GM12878 (cell line): Measurements from ENCODE around the gene GPRC5C. TPM values are rescaled to one million over a fixed set of nuclear protein-coding genes. Genes with fewer than 3 reads are reported as not detected.

ENCODE experiments used
- ATAC-seq: fragments of 200-7000 bp; cut with Tn5 transposase; 3 replicates; pipeline ENCODE4 v1.9.1; 2020; ENCODE audit warnings: mild to moderate bottlenecking, moderate library complexity
- BruUV-seq: library from RNA; stranded (reverse); fragments of 400-500 nt; replicated peaks from 2 replicates; lab custom pipeline; 2021; lab: Mats Ljungman, UMichigan
- CTCF ChIA-PET: fragments of 300-600 bp; sonication (Branson Sonifier 250); formaldehyde crosslinking; extraction: SDS; loops from one replicate; lab custom pipeline; 2021; ENCODE audit warnings: inconsistent platforms; lab: Yijun Ruan, JAX
- POLR2A ChIA-PET: fragments of 350-600 bp; formaldehyde crosslinking; extraction: SDS; loops from one replicate; lab custom pipeline; 2021; ENCODE audit warnings: inconsistent platforms; lab: Charles Lee
- RAD21 ChIA-PET: fragments of 300-600 bp; sonication (Branson Sonifier 250); formaldehyde crosslinking; loops from one replicate; lab custom pipeline; 2023; ENCODE audit warnings: antibody characterized with exemption; ENCODE audit not compliant: unreplicated experiment; lab: Charles Lee
- SMC1A ChIA-PET: fragments of 300-600 bp; sonication (Branson Sonifier 250); formaldehyde crosslinking; loops from one replicate; lab custom pipeline; 2023; ENCODE audit not compliant: unreplicated experiment, uncharacterized antibody; lab: Charles Lee
- DNase-seq: peaks from one replicate; pipeline ENCODE4 v3.0.0-alpha.2; 2011; ENCODE audit warnings: low read depth, low spot score
- FAIRE-seq: peaks from 3 replicates; lab custom pipeline; 2011; peaks lifted over from hg19 to GRCh38; lab: Jason Lieb, UNC
- H2AFZ ChIP-seq: 2 replicates; pipeline ENCODE4 v1.6.0; 2011; ENCODE audit warnings: low read depth, low read length, control low read depth; ENCODE audit not compliant: control insufficient read depth
- H3K27ac ChIP-seq: 2 replicates; pipeline ENCODE4 v1.5.1; 2011; ENCODE audit warnings: control low read depth; ENCODE audit not compliant: control insufficient read depth, insufficient read depth
- H3K27me3 ChIP-seq, 2 experiments: replicated peaks in 1 of 2; 2 replicates each; pipeline versions ENCODE4 v1.6.0 to v1.6.1; 2011; ENCODE audit warnings: low read length in 1 of 2; ENCODE audit not compliant: control insufficient read depth in 2 of 2, insufficient read depth in 2 of 2
- H3K36me3 ChIP-seq, 2 experiments: 2 replicates each; pipeline ENCODE4 v1.5.1; 2011; ENCODE audit warnings: low read length in 1 of 2; ENCODE audit not compliant: control insufficient read depth in 2 of 2, insufficient read depth in 2 of 2
- H3K4me1 ChIP-seq: 2 replicates; pipeline ENCODE4 v1.6.1; 2011; ENCODE audit warnings: mild to moderate bottlenecking, low read length, moderate library complexity, mixed read lengths; ENCODE audit not compliant: control insufficient read depth, insufficient read depth
- H3K4me2 ChIP-seq: 2 replicates; pipeline ENCODE4 v1.6.0; 2011; ENCODE audit warnings: control low read depth; ENCODE audit not compliant: control insufficient read depth, insufficient read depth
- H3K4me3 ChIP-seq: fragments of 200-600 bp; sonication (generic); 2 replicates; pipeline ENCODE4 v1.5.1; 2016
- H3K79me2 ChIP-seq: 2 replicates; pipeline ENCODE4 v1.6.0; 2011; ENCODE audit warnings: low read length; ENCODE audit not compliant: control insufficient read depth, insufficient read depth
- H3K9ac ChIP-seq: 2 replicates; pipeline ENCODE4 v1.8.0; 2011; ENCODE audit warnings: low read length, control low read depth, mixed read lengths; ENCODE audit not compliant: control insufficient read depth, insufficient read depth
- H3K9me3 ChIP-seq: replicated peaks from 3 replicates; pipeline ENCODE4 v1.5.1; 2011; ENCODE audit warnings: mild to moderate bottlenecking, low read length; ENCODE audit not compliant: control insufficient read depth, insufficient read depth
- H4K20me1 ChIP-seq: 2 replicates; pipeline ENCODE4 v1.6.0; 2011; ENCODE audit not compliant: control insufficient read depth, insufficient read depth
- CHD4 ChIP-seq: fragments of 200-600 bp; sonication (generic); IDR thresholded peaks from 2 replicates; pipeline ENCODE4 v1.6.1; 2016; ENCODE audit warnings: mild to moderate bottlenecking
- MYB ChIP-seq: fragments of 150-350 bp; IDR thresholded peaks from 2 replicates; pipeline ENCODE4 v1.6.1; 2014; ENCODE audit warnings: mild to moderate bottlenecking, low read depth, low read length, borderline replicate concordance
- RAD51 ChIP-seq: fragments of 450-650 bp; IDR thresholded peaks from 2 replicates; pipeline ENCODE4 v1.6.1; 2016; ENCODE audit warnings: moderate library complexity, mild to moderate bottlenecking, inconsistent platforms
- RFX5 ChIP-seq: IDR thresholded peaks from 2 replicates; pipeline ENCODE4 v1.6.1; 2011; ENCODE audit warnings: low read depth, low read length, improper control_type of control experiment
- SIX5 ChIP-seq: IDR thresholded peaks from 2 replicates; pipeline ENCODE4 v1.6.1; 2011; ENCODE audit warnings: mild to moderate bottlenecking, low read depth, low read length, moderate library complexity; ENCODE audit not compliant: severe bottlenecking
- TCF3 ChIP-seq: IDR thresholded peaks from 2 replicates; pipeline ENCODE4 v1.6.1; 2012; ENCODE audit warnings: low read depth, mild to moderate bottlenecking, low read length, borderline replicate concordance; ENCODE audit not compliant: insufficient read depth
- ZNF217 ChIP-seq: fragments of 450-650 bp; IDR thresholded peaks from 2 replicates; pipeline ENCODE4 v1.6.1; 2017; ENCODE audit warnings: antibody characterized with exemption, mild to moderate bottlenecking
- ZSCAN29 ChIP-seq: fragments of 450-650 bp; IDR thresholded peaks from 2 replicates; pipeline ENCODE4 v1.6.1; 2017; ENCODE audit warnings: mild to moderate bottlenecking, moderate library complexity
- ZZZ3 ChIP-seq: IDR thresholded peaks from 2 replicates; pipeline ENCODE4 v1.6.1; 2011; ENCODE audit warnings: low read depth; ENCODE audit not compliant: control insufficient read depth, insufficient read length
- WGBS: methylation state at CpG from one replicate; pipeline ENCODE4 v1.1.6; 2016; ENCODE audit warnings: low lambda C conversion rate; ENCODE audit not compliant: insufficient replicate concordance, insufficient coverage; ENCODE audit errors: missing lambda C conversion rate; 5-methylcytosine and 5-hydroxymethylcytosine counted together
- in situ Hi-C: fragments of 300-500 bp; cut with MboI; formaldehyde crosslinking; loops from 9 replicates; pipeline ENCODE4 v1.14.3; 2018; ENCODE audit warnings: mixed read lengths
- intact Hi-C: fragments of 100-400 bp; cut with micrococcal nuclease; formaldehyde crosslinking; loops from one replicate; pipeline ENCODE4 v1.14.2; 2022; ENCODE audit not compliant: unreplicated experiment
- polyA plus RNA-seq, 11 experiments: library from polyadenylated mRNA; depleted of rRNA in 4 of 11; unstranded in 6 of 11; stranded (reverse) in 5 of 11; fragments of >200 nt; fragmentation: Nextera tagmentation in 4 of 11; fragmentation: Illumina TruSeq in 1 of 11; extraction: Ambion mirVana in 4 of 11; extraction: Trizol in 1 of 11; gene quantifications; 1 replicate in 1 of 11; 2 replicates in 10 of 11; pipeline versions ENCODE4 v1.2.1 to v1.2.3, GENCODE V29; 2011 to 2016; ENCODE audit warnings: inconsistent platforms in 2 of 11, missing spikeins in 2 of 11, low read depth in 1 of 11
- total RNA-seq, 4 experiments: library from RNA; depleted of rRNA in 3 of 4; stranded (reverse); fragments of >200 nt in 3 of 4; fragmentation: Illumina TruSeq in 1 of 4; extraction: Trizol in 1 of 4; gene quantifications; 2 replicates each; pipeline versions ENCODE4 v1.2.1 to v1.2.3, GENCODE V29; 2013 to 2021
- TF ChIP-seq, protein P1 (sequence below): IDR thresholded peaks from 2 replicates; pipeline ENCODE4 v1.6.1; 2011; ENCODE audit warnings: borderline replicate concordance, low read depth, mild to moderate bottlenecking, moderate library complexity, low read length; ENCODE audit not compliant: insufficient read depth, poor library complexity, severe bottlenecking
- TF ChIP-seq, protein P2 (sequence below): fragments of 450-650 bp; IDR thresholded peaks from 2 replicates; pipeline ENCODE4 v1.6.1; 2018; ENCODE audit warnings: mild to moderate bottlenecking, low read depth, moderate library complexity; ENCODE audit not compliant: partially characterized antibody
- TF ChIP-seq, protein P3 (sequence below): IDR thresholded peaks from 2 replicates; pipeline ENCODE4 v1.6.1; 2011; ENCODE audit warnings: low read depth, mild to moderate bottlenecking, low read length, moderate library complexity, borderline replicate concordance; ENCODE audit errors: extremely low read depth

The GPRC5C gene
- total and polyA plus RNA-seq, 10 of the 15 experiments (the other 5 are each of a cell fraction or from before 2014, with no cell fraction given): 0.04 to 1.3 (median 0.36) TPM; not detected in 2

DNA sequence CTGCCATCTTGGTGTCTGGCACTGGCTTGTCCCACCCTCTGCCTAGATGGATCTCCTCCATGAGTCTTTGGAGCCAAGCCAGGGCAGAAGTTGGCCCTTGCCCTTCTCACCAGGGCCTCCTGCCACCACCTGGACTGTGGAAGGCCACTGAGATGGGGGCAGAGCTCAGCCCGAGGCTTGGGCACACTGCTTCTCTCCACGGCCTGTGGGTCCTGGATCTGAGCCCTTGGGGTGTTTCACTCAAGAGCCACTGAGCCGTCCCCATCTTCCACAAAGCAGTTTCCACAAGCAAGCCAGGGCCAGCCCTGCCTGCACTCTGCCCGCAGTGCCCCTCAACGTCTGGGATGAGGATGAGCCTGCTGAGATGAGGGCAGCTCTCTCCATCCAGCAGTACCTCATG, 17.9 kb downstream of the GPRC5C start:
- FAIRE-seq (no peak), ATAC-seq (no peak), DNase-seq (no peak)
- Histone ChIP-seq H2AFZ (no peak overlapping the region), H3K4me1 (peaks cover 9% of the 10 kb centered on the region), H3K9me3 (no peaks in the 10 kb centered on the region), H3K4me2 (no peak overlapping the region), H4K20me1 (no peaks in the 10 kb centered on the region), H3K36me3 (no peaks in the 10 kb centered on the region), H3K27me3 (peaks cover 0 to 2% of the 10 kb centered on the region in 2 experiments; a peak in 2 of 4 replicates), H3K4me3 (no peak overlapping the region), H3K9ac (no peak overlapping the region), H3K27ac (no peak overlapping the region), H3K79me2 (no peaks in the 10 kb centered on the region)
- no TSS peak for BruUV-seq
- WGBS: 39% methylated on average over 5 of the region's 5 CpGs
- TF ChIP-seq ZNF217: no peak
- no peak for TF ChIP-seq RAD51
- TF ChIP-seq TCF3: no peak
- TF ChIP-seq SIX5: no peak
- no peak for TF ChIP-seq ZZZ3
- TF ChIP-seq, protein P1, sequence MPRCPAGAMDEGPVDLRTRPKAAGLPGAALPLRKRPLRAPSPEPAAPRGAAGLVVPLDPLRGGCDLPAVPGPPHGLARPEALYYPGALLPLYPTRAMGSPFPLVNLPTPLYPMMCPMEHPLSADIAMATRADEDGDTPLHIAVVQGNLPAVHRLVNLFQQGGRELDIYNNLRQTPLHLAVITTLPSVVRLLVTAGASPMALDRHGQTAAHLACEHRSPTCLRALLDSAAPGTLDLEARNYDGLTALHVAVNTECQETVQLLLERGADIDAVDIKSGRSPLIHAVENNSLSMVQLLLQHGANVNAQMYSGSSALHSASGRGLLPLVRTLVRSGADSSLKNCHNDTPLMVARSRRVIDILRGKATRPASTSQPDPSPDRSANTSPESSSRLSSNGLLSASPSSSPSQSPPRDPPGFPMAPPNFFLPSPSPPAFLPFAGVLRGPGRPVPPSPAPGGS: no peak
- TF ChIP-seq RFX5: no peak
- TF ChIP-seq CHD4: no peak
- TF ChIP-seq, protein P2, sequence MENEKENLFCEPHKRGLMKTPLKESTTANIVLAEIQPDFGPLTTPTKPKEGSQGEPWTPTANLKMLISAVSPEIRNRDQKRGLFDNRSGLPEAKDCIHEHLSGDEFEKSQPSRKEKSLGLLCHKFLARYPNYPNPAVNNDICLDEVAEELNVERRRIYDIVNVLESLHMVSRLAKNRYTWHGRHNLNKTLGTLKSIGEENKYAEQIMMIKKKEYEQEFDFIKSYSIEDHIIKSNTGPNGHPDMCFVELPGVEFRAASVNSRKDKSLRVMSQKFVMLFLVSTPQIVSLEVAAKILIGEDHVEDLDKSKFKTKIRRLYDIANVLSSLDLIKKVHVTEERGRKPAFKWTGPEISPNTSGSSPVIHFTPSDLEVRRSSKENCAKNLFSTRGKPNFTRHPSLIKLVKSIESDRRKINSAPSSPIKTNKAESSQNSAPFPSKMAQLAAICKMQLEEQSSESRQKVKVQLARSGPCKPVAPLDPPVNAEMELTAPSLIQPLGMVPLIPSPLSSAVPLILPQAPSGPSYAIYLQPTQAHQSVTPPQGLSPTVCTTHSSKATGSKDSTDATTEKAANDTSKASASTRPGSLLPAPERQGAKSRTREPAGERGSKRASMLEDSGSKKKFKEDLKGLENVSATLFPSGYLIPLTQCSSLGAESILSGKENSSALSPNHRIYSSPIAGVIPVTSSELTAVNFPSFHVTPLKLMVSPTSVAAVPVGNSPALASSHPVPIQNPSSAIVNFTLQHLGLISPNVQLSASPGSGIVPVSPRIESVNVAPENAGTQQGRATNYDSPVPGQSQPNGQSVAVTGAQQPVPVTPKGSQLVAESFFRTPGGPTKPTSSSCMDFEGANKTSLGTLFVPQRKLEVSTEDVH: no peak
- no peak for TF ChIP-seq MYB
- TF ChIP-seq, protein P3, sequence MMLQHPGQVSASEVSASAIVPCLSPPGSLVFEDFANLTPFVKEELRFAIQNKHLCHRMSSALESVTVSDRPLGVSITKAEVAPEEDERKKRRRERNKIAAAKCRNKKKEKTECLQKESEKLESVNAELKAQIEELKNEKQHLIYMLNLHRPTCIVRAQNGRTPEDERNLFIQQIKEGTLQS: no peak
- no peak for TF ChIP-seq ZSCAN29
- SMC1A ChIA-PET: interaction anchor here (0.6 kb wide), 1 partner anchor 168 kb away, joined by 3 read pairs; no protein-coding TSS in a partner anchor
- POLR2A ChIA-PET: no interaction called here
- in situ Hi-C loops: no loop called here
- RAD21 ChIA-PET: no interaction called here
- CTCF ChIA-PET: interaction anchor here (0.7 to 2.2 kb wide), 3 partner anchors 11 to 83 kb away, joined by 3 to 8 read pairs (median 4); no protein-coding TSS in a partner anchor
- intact Hi-C loops: no loop called here
